NCI-H1105 treated with DMSO at 0.1 percent for 48 hours (cell line): ENCODE data around the gene MTRF1.
A peak's percentile ranks its signal among the peaks of the same experiment; 100 is the strongest.

ENCODE experiments used
- DNase-seq: peaks from one replicate; lab custom pipeline; 2025; lab: John Stamatoyannopoulos, UW

MTRF1 gene

DNA sequence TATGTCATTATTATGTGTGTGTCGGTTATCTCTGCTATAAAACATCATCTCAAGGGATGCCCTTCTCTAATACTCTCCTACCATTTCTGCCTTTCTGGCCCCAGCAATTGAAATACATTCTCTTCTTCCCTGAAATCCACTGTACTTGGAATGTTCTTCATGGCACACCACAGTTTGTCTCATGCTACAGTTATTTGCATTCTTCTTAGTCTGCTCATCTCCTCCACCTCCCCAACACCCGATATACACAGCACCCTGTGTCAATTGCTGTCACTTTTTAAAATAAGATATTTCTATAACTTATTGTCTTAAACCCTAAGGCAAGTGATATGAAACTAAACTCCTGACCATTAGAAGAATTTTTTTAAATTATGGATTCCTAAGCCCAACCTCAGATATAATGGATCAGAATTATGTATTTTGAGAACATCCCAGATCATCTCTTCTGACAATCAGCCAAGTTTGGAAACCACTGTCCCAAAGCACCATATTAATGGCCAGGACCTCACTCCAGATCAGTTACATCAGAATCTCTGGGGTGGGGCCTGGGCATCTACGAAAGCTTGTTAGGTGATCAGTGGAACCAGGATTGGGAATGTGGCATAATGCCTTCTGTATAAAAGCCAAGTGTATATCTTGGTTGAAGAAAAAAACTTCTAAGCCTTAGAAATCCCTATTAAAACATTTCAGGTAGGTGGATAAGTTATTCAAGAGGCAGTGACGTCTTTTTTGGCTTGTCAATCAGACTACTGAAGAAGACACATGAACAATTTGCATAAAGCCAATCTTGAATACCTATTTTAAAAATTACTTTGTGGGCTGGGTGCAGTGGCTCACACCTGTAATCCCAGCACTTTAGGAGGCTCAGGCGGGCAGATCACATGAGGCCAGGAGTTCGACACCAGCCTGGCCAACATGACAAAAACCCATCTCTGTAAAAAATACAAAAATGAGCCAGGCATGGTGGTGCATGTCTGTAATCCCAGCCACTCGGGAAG, 39.0 kb downstream of the MTRF1 start:
- no peak for DNase-seq

GRCh38 chr13:41222259-41222852, 41.0 kb downstream of the MTRF1 start:
- peak; percentile 36 for DNase-seq

- no peak for DNase-seq
Observed at GRCh38 chr13:41220401-41220800, 43.0 kb downstream of the MTRF1 start.

DNA sequence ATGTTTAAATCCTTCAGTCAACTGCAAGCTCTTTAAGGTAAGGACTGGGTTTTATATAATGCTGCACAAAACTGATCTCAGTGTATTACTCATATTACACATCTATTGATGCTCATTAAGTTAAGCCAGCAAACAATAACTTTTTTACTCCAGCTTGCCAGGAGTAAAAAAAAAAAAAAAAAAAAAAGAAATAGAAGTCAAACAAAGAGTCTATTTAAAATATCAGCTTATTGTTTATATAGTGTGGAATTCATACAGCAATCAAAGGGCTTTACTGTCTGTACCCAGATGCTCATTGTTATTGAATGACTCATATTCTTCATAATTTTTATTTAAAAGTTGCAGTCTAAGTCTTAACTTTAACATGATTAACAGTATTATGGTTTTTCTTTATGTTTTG, 47.2 kb downstream of the MTRF1 start:
- no peak for DNase-seq

GRCh38 chr13:41213919-41214318, 49.5 kb downstream of the MTRF1 start:
- no peak for DNase-seq

DNA sequence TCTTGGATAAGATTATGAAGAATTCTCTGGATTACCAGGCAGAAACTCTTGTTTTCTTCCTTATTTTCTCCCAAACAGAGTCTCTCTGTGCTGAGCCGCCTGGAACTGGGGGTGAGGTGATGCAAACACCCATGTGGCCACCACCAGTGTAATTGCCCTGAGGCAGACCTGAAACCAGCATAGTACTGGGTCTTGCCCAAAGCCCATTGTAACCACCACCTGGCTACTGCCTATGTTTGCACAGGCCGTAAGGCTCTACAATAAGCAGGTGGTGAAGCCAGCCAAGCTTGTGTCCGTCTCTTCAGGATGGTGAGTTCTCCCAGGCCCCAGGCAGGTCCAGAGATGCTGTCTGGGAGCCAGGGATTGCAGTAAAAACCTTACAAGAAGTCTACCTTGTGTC, 50.1 kb downstream of the MTRF1 start:
- DNase-seq, result no peak

- no peak for DNase-seq
Observed at GRCh38 chr13:41212881-41213280, 50.5 kb downstream of the MTRF1 start.

- no peak for DNase-seq
Observed at GRCh38 chr13:41211062-41211461, 52.3 kb downstream of the MTRF1 start.

DNA sequence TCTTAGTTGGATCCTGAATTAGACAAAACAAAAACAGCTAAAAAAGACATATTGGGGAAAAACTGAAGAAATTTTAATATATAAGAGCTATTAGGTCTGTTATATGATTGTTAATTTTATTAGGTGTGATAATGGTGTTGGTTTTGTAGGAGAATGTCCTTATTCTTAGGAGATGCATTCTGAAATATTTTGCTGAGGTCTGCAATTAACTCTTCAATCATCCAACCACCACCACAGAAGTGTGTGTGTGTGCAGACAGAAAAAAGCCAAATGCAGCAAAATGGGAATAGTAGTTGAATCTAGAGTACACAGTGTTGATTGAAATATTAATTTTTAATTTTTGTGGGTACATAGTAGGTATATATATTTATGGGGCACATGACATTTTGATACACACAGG, 56.9 kb downstream of the MTRF1 start:
- no peak for DNase-seq

DNA sequence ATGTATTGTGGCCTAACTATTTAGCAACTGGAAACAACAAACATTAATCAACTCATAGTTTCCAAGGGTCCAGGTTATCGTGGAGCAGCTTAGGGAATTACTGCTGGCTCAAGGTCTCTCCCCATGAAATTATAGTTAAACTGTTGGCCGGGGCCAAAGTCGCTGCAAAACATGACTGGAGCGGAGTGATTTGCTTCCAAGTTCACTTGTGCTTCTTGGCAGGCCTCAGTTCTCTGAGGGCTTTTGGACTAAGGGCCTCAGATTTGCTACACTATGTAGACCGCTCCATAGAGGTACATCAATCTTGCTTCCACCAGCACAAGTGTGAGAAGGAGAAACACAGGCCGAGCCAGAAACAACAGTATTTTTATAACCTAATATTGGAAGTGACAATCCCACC, 59.6 kb downstream of the MTRF1 start:
- no peak for DNase-seq

- no peak for DNase-seq
Observed at GRCh38 chr13:41200126-41200525, 63.2 kb downstream of the MTRF1 start.

DNA sequence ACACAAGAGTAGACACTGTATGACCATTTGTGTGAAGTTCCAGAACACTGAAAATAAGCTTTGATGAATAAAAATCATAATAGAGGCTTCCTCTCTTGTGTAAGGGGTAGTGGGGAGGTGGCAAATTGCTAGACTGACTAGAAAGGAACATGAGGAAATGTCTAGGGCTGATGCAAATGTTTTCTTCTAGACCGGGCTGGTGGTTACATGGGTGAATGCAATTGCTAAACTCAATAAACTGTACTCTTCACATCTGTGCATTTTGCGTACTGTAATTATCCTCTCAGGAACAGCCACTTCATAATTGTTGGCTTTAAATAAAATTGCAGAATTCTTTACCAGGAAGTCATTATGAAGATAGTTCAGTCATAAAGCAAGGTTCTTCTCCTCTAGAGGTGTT, 63.9 kb downstream of the MTRF1 start:
- DNase-seq, result peak; percentile 1

DNA sequence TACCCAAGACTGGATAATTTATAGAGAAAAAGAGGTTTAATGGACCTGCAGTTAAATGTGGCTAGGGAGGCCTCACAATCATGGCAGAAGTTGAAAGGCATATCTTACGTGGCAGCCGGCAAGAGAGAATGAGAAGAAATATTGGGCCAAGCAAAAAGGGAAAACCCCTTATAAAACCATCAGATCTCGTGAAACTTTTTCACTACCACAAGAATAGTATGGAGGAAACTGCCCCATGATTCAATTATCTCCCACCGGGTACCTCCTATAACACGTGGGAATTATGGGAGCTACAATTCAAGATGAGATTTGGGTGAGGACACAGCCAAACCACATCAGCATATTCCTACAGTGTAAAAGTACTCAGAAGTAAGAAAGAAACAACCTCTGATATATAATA, 64.3 kb downstream of the MTRF1 start:
- no peak for DNase-seq

DNA sequence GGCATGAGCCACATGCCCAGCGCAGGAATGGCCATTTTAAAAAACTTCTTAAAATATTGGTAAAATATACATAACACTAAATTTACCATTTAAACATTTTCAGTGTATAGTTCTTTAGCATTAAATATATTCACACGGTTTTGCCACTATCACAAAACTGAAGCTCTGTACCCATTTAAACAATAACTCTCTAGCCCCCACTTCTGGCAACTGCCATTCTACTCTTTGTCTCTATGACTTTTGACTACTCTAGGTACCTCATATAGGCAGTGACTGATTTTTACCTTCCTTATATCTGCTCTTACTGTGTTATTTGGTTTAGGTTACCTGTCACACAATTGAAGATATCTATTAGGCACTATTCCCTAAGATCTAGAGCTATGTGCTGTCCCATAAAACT, 66.8 kb downstream of the MTRF1 start:
- DNase-seq, result no peak

DNA sequence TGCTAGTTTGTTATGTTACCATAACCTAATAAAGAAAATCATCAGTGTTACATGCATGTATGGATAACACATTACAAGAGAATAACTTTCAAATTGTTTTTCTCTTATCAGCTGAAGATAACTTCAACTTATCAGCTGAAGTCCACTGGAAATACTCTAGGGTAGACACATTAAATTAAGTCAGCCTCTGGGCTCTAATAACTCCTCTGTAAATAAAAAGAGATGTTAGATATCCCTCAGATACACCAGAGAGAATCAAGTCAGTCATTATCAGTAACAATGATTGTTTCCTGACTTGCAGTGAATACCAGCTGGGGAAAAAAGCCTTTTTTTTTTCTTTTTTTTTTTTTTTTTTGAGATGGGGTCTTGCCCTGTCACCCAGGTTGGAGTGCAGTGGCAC, 67.4 kb downstream of the MTRF1 start:
- DNase-seq, result no peak

- peak; percentile 77 for DNase-seq
Observed at GRCh38 chr13:41193919-41194824, 69.2 kb downstream of the MTRF1 start, which contains the start of gene KBTBD7. TSS of gene KBTBD7 (minus strand) at chr13:41194569. CDS start at chr13:41194257, 312 bp downstream.

DNA sequence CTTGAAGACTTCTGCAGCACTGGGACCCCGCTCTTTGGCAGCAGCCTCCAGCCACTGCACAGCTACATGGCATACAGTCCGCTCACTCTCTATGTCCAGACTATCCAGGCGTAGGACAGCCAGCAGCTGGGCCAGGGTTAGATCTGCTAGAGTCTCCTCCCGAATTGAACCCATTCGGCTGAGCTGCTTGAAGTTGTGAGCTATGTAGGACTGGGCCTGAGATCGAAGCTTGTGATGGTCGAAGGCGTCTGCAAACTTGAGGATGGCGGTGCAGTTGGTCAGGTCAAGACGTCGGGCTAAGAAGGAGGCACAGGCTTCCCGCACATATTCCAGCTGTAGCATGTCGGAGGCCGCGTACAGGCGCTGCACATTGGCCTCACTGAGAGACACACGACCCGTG, 69.9 kb downstream of the MTRF1 start:
- DNase-seq, result no peak

- no peak for DNase-seq
Observed at GRCh38 chr13:41188584-41188983, 74.8 kb downstream of the MTRF1 start.

DNA sequence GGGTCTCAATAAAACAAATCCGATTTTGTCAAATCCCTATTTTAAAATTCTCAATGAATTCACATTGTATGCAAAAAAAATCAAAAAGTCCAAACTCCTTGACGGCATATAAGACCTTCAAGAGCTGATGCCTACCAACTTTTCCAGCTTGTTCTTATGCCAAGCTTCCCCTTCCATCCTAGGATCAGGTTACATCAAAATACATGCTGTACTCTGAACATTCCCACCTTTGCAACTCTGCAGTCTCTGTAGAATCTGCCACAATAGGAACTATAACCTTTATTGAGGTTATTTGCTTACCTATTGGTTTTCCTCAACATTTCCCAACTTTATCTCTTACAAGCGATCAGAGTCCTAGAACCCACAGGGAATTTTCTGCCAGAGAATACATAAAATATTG, 76.9 kb downstream of the MTRF1 start:
- no peak for DNase-seq

DNA sequence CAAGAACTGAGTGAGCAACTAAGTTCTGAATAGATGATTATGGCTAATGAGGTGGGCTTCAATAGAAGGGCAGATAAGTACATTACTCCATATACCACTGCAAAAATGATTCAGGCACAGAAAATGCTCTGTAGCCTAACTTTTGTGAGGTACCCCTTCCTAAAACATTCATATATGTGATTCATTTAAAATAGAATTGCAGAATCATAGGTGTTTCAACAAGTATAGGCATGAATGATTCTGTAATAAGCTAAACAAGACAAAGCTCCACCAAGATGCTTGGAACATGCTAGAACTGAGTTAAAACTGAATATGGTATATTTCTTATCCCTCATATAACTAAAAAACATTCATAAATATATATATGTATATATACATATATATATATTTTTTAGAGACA, 81.1 kb downstream of the MTRF1 start:
- no peak for DNase-seq

DNA sequence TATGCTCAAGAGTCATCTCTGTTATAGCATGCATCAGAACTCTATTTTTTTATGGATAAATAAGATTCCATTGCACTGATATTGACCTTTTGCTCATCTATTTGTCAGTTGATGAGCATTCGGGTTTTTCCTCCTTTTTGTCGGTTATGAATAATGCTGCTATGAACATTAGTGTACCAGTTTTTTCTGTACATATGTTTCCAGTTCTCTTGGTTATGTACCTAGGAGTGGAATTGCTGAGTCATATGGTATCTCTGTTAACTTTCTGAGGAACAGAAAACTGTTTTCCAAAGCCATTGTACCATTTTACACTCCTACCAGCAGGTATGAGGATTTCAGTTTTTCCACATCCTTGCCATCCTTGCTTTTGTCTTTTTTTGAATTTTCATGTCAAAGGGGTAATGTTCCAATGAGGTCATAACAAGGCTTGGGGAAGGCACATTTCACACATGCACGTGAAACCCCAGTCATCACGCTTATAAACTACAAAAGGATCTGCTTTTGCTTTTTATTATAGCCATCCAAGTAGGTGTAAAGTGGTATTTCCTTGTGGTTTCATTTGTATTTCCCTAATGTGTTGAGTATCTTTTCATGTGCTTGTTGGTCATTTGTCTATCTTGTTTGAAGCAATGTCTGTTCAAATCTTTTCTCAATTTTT, 83.7 kb downstream of the MTRF1 start:
- DNase-seq, result no peak

DNA sequence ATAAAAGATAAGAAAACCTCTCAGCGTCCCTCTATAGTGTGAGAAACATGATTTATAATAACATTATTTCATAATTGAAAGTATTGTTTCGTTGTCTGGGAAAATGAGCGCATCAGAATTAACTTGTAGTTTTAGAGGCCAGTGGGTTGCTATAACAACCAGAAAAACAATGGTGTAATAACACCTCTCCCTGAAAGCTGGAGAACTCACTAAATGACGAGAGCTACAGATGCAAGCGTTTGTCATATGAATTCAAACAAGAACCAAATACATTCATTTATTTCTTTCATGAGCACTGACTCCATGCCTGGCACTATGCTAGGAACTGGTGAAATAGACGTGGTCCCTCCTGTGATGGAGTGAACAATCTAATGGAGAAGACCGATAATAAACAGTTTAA, 85.3 kb downstream of the MTRF1 start:
- no peak for DNase-seq
